Measurements from ENCODE around the gene TTC6. TPM values are rescaled to one million over a fixed set of nuclear protein-coding genes. Genes with fewer than 3 reads are reported as not detected.
A peak's percentile ranks its signal among the peaks of the same experiment; 100 is the strongest.

Gene TTC6
- polyA plus RNA-seq, 3 donors = not detected

DNA sequence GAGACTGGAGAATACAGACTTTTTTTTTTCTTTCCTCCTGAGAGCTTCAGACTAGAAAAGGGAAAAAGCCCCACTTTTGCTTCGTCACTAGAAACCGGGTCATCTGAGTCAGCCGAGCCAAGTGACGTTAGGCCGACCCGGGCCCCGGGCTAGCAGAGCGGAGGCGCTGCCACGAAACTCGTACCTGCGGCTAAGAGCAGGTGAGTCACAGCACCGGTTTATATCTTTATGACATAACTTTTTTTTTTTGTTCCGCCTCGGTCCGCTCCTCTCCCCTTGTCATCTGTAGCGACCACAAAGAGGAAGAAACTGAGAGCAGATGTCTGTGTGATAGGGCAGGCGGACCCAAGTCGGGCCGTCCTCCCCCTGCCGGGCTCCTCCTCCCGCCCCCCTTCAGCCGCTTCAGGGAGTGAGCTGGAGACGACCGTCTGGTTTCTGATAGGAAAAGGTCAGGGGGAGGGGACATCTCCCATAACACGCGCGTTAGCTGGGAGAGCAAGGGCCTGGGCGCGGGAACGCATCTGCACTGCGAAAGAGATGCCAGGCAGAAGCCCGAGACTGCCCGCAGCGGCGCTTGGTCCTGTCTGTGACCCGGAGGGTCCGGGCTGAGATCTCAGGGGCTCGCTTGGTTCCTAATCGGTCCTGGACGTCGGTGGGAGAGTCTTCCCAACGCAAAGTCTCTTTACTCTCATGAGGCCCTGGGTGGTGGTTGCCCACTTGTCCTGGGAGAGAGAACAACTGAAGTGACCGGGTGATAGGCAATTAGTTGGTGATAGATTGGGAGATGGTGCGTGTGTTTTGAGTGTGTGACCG lies 586 bp downstream of the TTC6 start:
- peak overlapping the region; percentile 57 to 90 for H3K4me3 Mint-ChIP-seq
- intact Hi-C loops (cut with micrococcal nuclease) = no loop called here
- H3K4me3 ChIP-seq (replicated peaks in 1 of 3; ENCODE audit: low read depth in 2 of 3, low read length in 3 of 3) = peak overlapping the region in 1 of 3 experiments; percentile 43
- peaks cover 12 to 15% of the 10 kb centered on the region in 2 donors for H3K4me1 ChIP-seq (ENCODE audit: control insufficient read depth in 1 of 2, insufficient read depth in 2 of 2, low read length in 2 of 2)
- H3K27me3 ChIP-seq (ENCODE audit: control insufficient read depth in 2 of 2, insufficient read depth in 2 of 2, low read length in 2 of 2) = peaks cover 83 to 93% of the 10 kb centered on the region in 2 donors
- H3K36me3 ChIP-seq (replicated peaks in 1 of 2; ENCODE audit: control insufficient read depth in 1 of 2, insufficient read depth in 2 of 2, low read length in 2 of 2) = no peaks in the 10 kb centered on the region
- WGBS (ENCODE audit: insufficient coverage) = 2% methylated on average over 29 of the region's 46 CpGs
- H3K4me2 ChIP-seq (replicated peaks; ENCODE audit: extremely low read depth, low read length, poor library complexity, severe bottlenecking) = peak overlapping the region; percentile 53
- H2AFZ ChIP-seq (ENCODE audit: insufficient read depth, low read depth, low read length, poor library complexity, severe bottlenecking) = no peak overlapping the region
- no peaks in the 10 kb centered on the region for H3K79me2 ChIP-seq (ENCODE audit: insufficient read depth, low read length)
- H3K27me3 Mint-ChIP-seq (ENCODE audit: low read depth in 3 of 3) = peaks cover 88 to 96% (median 93%) of the 10 kb centered on the region in 3 donors
- no peak overlapping the region for H3K27ac ChIP-seq (ENCODE audit: low read depth in 1 of 2, low read length in 2 of 2)
- peaks cover 23% of the 10 kb centered on the region for H3K4me1 Mint-ChIP-seq
- H3K9me3 ChIP-seq (replicated peaks in 1 of 2; ENCODE audit: control insufficient read depth in 1 of 2, insufficient read depth in 1 of 2, low read length in 2 of 2) = peaks cover 26 to 85% of the 10 kb centered on the region in 2 donors
- H3K9ac ChIP-seq (ENCODE audit: insufficient read depth, low read length, poor library complexity, severe bottlenecking) = no peak overlapping the region
- no peaks in the 10 kb centered on the region for H4K20me1 ChIP-seq (ENCODE audit: insufficient read depth, low read length)
- DNase-seq = peak; percentile 21 to 75 (median 31)
- TF ChIP-seq, protein P1, sequence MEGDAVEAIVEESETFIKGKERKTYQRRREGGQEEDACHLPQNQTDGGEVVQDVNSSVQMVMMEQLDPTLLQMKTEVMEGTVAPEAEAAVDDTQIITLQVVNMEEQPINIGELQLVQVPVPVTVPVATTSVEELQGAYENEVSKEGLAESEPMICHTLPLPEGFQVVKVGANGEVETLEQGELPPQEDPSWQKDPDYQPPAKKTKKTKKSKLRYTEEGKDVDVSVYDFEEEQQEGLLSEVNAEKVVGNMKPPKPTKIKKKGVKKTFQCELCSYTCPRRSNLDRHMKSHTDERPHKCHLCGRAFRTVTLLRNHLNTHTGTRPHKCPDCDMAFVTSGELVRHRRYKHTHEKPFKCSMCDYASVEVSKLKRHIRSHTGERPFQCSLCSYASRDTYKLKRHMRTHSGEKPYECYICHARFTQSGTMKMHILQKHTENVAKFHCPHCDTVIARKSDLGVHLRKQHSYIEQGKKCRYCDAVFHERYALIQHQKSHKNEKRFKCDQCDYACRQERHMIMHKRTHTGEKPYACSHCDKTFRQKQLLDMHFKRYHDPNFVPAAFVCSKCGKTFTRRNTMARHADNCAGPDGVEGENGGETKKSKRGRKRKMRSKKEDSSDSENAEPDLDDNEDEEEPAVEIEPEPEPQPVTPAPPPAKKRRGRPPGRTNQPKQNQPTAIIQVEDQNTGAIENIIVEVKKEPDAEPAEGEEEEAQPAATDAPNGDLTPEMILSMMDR (IDR thresholded peaks at IDR 0.05) = no peak
- H3K9me3 Mint-ChIP-seq = peaks cover 9 to 68% (median 54%) of the 10 kb centered on the region in 7 donors
- H3K27ac Mint-ChIP-seq = peak overlapping the region in 1 of 7 donors; percentile 75
- peaks cover 4 to 19% of the 10 kb centered on the region in 2 donors for H3K36me3 Mint-ChIP-seq

DNA sequence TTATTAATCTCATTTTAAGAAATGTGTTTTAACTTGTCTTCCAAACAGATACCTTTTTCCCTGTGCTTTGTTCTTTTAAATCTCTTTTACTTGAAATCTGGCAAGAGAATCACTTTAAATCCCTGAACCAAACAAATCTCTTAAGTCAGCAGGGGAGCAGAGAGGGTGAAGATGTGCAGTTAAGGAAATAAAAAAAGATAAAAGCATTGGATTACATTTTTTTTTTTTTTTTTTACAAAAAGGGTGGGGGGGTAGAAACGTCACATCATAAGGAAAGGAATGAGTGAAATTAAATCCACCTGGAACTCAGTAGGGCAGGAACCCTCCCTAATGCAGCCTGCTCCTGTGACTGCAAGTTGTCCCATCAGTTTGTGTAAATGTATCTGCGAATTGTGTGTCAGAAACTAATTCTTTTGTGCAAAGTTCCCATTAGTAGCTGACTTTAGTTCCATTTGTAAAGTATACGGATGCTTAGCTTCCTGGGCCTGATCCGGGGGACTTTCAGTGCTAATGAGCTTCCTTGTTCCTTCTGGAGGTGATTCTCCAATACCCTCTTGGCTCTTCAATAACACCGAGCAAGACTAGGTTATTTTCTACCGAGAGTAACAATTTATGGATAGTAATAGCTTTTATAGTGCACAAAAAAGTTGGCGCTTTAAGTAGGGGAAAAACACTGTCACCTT lies 1.5 kb downstream of the TTC6 start:
- no peaks in the 10 kb centered on the region for H3K79me2 ChIP-seq (ENCODE audit: insufficient read depth, low read length)
- no peak overlapping the region for H3K4me2 ChIP-seq (replicated peaks; ENCODE audit: extremely low read depth, low read length, poor library complexity, severe bottlenecking)
- TF ChIP-seq, protein P1 (IDR thresholded peaks at IDR 0.05) = no peak
- H4K20me1 ChIP-seq (ENCODE audit: insufficient read depth, low read length) = no peaks in the 10 kb centered on the region
- peaks cover 7 to 67% (median 49%) of the 10 kb centered on the region in 7 donors for H3K9me3 Mint-ChIP-seq
- H3K27ac ChIP-seq (ENCODE audit: low read depth in 1 of 2, low read length in 2 of 2) = no peak overlapping the region
- peak overlapping the region in 1 of 2 donors; percentile 90 for H3K4me3 Mint-ChIP-seq
- H3K27me3 Mint-ChIP-seq (ENCODE audit: low read depth in 3 of 3) = peaks cover 88 to 96% (median 95%) of the 10 kb centered on the region in 3 donors
- peaks cover 23% of the 10 kb centered on the region for H3K4me1 Mint-ChIP-seq
- no peaks in the 10 kb centered on the region for H3K36me3 ChIP-seq (replicated peaks in 1 of 2; ENCODE audit: control insufficient read depth in 1 of 2, insufficient read depth in 2 of 2, low read length in 2 of 2)
- H3K9me3 ChIP-seq (replicated peaks in 1 of 2; ENCODE audit: control insufficient read depth in 1 of 2, insufficient read depth in 1 of 2, low read length in 2 of 2) = peaks cover 26 to 82% of the 10 kb centered on the region in 2 donors
- peaks cover 12 to 15% of the 10 kb centered on the region in 2 donors for H3K4me1 ChIP-seq (ENCODE audit: control insufficient read depth in 1 of 2, insufficient read depth in 2 of 2, low read length in 2 of 2)
- 0% methylated on average over 1 of the region's 7 CpGs for WGBS (ENCODE audit: insufficient coverage)
- peaks cover 83 to 94% of the 10 kb centered on the region in 2 donors for H3K27me3 ChIP-seq (ENCODE audit: control insufficient read depth in 2 of 2, insufficient read depth in 2 of 2, low read length in 2 of 2)
- H3K27ac Mint-ChIP-seq = no peak overlapping the region
- no peak overlapping the region for H2AFZ ChIP-seq (ENCODE audit: insufficient read depth, low read depth, low read length, poor library complexity, severe bottlenecking)
- H3K9ac ChIP-seq (ENCODE audit: insufficient read depth, low read length, poor library complexity, severe bottlenecking) = no peak overlapping the region
- H3K36me3 Mint-ChIP-seq = peaks cover 4 to 17% of the 10 kb centered on the region in 2 donors
- DNase-seq = no peak
- H3K4me3 ChIP-seq (replicated peaks in 1 of 3; ENCODE audit: low read depth in 2 of 3, low read length in 3 of 3) = no peak overlapping the region
- intact Hi-C loops (cut with micrococcal nuclease) = no loop called here

Data from CD14-positive monocyte (primary cell).